Stimulated activated naive CD4-positive, alpha-beta T cell treated with Interleukin-2 at 50 U/mL for 16 hours (primary cell): ENCODE data around the gene ULK1.

ENCODE experiments used
- DNase-seq: peaks from one replicate; lab custom pipeline; 2025; lab: John Stamatoyannopoulos, UW

Gene ULK1

DNA sequence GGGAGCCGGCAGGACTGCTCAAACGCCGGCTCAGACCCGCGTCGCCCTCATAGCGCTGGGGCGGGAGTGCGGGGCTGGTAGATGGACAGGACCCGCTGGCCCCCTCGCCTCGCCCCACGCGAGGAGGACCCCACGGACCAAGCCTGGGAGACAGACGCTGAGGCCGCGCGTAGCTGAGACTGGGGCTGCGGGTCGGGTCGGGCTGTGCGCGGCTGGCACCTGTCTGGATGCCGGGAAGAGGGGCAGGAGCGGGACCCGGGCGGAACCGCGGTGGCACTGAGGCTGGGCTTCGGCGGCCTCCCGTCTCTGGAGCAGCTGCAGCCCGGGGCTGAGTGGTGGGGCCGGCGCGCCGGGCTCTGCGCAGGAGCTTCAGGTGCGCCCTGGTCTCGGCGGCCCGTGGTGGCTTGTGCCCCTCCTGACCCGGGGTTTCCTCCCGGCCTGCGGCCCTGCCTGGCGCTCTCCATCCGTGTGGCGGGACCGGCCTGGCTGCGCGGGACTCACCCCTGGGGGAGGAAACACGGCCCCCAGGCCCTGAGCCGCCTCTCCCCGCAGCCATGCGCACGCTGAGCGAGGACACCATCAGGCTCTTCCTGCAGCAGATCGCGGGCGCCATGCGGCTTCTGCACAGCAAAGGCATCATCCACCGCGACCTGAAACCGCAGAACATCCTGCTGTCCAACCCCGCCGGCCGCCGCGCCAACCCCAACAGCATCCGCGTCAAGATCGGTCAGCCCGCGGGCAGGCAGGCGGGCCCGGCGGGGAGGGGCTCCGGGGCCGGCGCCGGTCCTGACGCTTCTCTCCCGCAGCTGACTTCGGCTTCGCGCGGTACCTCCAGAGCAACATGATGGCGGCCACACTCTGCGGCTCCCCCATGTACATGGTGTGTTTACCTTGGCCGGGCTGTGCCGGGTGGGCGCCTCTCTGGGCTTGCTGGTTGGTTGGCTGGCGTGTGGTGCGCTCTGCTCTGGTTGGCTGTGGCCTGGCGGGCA, 14.0 kb downstream of the ULK1 start:
- DNase-seq, result no peak

DNA sequence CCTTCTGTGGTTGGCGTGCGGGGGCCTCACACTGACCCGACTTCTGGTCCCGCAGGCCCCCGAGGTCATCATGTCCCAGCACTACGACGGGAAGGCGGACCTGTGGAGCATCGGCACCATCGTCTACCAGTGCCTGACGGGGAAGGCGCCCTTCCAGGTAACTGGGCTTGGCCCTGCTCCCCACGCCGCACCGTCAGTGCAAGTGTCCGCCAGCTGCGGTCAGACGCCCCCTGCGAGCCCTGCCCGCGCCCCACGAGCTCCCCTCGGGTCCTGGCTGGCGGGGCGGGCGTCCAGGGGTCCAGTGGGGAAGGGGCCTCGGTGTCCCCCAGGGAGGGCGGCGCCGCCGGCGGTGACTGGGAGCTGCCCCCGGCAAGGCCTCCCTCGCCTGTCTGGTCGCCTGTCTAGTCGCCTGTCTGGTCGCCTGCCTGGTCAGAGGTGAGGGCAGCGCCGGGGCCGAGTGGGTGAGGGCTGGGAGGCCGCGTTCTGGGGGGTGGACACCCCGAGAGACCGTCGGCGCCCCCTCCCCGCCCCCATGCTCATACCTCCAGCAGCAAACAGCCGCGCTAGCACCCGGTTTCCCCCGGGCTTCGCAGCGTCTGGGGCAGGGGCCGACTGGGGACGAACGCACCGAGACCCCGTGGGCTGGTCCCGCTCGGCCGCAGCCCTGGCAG, 14.8 kb downstream of the ULK1 start:
- no peak for DNase-seq

DNA sequence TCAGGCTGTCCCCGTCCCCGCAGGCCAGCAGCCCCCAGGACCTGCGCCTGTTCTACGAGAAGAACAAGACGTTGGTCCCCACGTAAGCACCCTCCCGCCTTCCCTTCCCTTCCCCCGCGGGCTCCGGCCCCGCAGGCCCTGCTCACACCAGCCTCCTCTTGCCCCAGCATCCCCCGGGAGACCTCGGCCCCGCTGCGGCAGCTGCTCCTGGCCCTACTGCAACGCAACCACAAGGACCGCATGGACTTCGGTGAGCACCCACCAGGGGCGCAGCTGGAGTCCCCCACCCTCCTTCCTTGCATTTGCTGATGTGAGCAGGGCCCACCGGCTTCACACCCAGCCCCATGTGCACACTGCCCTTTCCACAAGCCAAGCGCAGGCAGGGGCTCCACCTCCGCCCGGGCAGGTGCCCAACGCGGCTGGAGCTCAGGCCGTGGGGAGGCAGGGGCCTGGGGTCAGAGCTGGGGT, 15.4 kb downstream of the ULK1 start:
- no peak for DNase-seq

DNA sequence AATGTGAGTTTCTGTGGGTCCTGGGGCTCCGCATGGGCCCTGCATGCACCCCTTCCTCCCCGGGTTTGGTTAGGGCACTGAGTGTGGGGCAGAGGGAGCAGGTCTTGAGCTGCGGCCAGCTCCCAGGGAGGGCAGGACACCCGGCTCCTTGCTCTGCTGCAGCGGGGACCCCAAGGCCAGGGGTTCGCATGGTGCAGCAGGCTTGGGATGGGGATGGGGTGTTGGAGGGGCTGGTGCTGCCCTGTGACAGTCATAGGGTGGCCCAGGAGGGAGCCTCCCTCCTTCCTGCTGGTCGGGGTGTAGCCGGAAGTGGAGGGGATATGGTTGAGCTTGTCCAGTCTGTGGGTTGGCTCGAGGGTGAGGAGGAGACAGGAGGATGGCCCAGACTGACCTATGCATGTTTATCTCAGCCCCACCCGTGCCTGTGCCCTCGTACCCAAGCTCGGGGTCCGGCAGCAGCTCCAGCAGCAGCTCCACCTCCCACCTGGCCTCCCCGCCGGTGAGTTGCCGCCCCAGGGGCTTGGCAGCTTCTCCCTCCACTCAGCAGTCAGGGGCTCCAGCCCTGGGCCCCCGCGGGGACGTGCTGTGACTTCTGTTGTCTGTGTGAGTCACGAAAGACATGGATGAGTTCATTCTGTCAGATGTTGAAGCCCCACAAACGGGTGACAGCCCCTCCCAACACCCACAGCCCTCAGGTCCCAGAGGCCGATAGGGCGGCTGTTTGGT, 16.0 kb downstream of the ULK1 start:
- no peak for DNase-seq

GRCh38 chr12:131911028-131911650, 16.7 kb downstream of the ULK1 start:
- DNase-seq, result no peak

DNA sequence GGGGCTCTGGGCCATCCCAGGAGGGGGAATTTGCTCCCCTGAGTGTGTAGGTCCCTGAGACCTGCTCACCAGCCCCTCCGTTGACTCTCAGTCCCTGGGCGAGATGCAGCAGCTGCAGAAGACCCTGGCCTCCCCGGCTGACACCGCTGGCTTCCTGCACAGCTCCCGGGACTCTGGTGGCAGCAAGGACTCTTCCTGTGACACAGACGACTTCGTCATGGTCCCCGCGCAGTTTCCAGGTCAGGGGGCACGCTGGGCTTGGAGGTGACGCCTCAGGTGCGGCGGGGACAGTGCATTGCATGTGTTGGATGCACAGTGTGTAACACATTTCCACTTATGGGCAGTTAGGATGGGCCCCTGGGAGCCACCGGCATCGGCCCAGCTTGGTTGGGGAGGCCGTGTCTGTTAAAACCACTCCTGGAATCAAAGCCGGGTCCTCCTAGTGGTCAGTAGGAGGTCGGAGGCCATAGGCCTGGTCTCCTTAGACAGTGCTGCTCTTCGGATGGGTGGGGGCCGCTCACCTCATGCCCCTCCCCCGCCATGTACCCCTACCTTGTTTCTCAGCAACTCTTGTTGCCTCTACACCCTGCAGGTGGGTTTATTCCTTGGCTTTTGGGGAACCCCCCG, 17.5 kb downstream of the ULK1 start:
- no peak for DNase-seq

- DNase-seq, result no peak
Measured at GRCh38 chr12:131912518-131913274, 18.3 kb downstream of the ULK1 start.

GRCh38 chr12:131913666-131914065, 19.2 kb downstream of the ULK1 start:
- no peak for DNase-seq

DNA sequence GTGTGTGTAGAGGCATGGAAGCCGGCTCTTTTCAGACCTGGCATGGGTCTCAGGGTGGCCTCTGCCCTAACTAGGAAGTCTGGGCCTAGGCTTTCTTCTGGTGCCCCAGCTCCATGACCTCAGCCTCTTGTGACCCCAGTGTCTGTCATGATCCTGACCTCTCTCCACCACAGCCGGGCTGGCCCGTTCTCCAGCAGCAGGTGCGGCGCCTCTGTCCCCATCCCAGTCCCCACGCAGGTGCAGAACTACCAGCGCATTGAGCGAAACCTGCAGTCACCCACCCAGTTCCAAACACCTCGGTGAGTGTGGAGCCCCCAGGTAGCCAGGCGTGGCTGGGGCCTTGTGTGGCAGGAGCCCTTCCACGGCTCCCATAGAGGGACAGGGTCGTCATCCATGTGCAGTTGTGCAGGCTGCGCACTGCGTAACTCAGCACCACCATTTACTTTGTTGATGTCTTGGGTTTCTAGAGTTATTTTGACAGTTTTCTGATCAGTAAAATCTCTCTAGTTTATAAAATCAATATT, 19.8 kb downstream of the ULK1 start:
- no peak for DNase-seq

- DNase-seq, result no peak
Measured at GRCh38 chr12:131915000-131915689, 20.7 kb downstream of the ULK1 start.

DNA sequence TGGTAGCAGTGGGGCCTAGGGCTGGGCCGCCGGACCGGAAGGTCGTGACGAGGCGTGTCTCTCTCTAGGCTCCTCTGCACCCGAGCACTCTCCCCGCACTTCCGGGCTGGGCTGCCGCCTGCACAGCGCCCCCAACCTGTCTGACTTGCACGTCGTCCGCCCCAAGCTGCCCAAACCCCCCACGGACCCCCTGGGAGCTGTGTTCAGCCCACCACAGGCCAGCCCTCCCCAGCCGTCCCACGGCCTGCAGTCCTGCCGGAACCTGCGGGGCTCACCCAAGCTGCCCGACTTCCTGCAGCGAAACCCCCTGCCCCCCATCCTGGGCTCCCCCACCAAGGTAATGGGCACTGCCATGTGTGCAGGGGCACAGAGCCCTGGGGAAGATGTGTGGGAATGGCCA, 21.4 kb downstream of the ULK1 start:
- no peak for DNase-seq

- no peak for DNase-seq
Measured at GRCh38 chr12:131916306-131917138, 22.1 kb downstream of the ULK1 start.

GRCh38 chr12:131917139-131917710, 22.8 kb downstream of the ULK1 start:
- DNase-seq, result no peak

GRCh38 chr12:131917711-131918306, 23.4 kb downstream of the ULK1 start:
- DNase-seq, result no peak

GRCh38 chr12:131918311-131919050, 24.1 kb downstream of the ULK1 start:
- DNase-seq, result no peak

DNA sequence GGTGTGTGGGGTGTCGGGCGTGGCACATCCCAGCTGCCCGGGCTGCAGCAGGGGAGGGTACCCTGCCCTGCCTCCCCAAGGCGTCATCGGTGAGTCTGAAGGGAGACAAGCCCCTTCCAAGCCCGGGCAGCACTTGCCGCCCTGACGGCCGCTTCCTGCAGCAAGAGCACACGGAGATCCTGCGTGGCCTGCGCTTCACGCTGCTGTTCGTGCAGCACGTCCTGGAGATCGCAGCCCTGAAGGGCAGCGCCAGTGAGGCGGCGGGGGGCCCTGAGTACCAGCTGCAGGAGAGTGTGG, 24.6 kb downstream of the ULK1 start:
- no peak for DNase-seq

DNA sequence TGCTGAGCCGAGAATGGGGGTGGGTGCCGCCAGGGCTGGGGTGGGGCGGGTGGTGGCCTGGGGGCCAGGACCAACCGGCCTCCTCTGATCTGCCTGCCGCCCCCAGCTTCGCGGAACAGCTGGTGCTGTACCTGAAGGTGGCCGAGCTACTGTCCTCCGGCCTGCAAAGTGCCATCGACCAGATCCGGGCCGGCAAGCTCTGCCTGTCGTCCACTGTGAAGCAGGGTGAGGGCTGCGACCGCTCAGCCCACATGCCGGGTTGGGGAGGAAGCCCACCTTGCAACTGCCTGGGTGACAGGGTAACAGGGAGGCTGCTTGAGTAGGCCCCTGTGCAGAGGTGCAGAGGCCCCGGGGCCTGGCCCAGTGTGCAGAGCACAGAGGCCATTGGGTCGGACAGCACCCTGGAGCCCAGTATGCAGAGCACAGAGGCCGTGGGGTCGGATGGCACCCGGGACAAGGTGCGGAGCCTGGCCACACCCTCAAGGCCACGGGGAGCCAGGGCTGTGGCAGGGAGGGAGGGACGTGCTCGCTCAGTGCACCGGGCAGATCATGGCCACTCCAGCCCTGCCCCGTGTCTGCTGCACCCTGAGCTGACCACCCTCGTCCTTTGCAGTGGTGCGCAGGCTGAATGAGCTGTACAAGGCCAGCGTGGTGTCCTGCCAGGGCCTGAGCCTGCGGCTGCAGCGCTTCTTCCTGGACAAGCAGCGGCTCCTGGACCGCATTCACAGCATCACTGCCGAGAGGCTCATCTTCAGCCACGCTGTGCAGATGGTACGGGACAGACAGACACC, 25.1 kb downstream of the ULK1 start:
- DNase-seq, result no peak
